NCI-H1436 treated with DMSO at 0.1 percent for 48 hours (cell line): ENCODE results near the gene ORM1.
"Not testable (repeated sequence)": the region's sequence is repeated elsewhere in the genome, so short reads cannot be mapped to it uniquely, and the experiment has no call there.

Source experiments
- DNase-seq: peaks from one replicate; lab custom pipeline; 2025; lab: John Stamatoyannopoulos, UW

ORM1 gene

GRCh38 chr9:114308361-114308950, 14.4 kb upstream of the ORM1 start:
- DNase-seq, result no peak

DNA sequence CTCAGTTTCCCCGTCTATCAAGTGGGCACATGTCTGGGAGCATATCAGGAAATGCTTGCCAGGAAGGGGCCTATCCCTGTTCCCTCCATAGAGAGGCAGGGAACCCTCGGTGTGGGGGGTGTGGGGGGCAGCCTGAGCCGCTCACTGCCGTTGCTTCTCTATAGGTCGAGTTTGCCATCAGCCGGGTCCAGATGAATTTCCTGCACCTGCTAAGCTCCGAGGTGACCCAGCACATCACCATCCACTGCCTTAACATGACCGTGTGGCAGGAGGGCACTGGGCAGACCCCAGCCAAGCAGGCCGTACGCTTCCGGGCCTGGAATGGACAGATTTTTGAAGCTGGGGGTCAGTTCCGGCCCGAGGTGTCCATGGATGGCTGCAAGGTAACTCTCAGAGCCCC, 13.8 kb upstream of the ORM1 start:
- DNase-seq, result no peak

GRCh38 chr9:114310471-114311450, 12.1 kb upstream of the ORM1 start:
- DNase-seq, result no peak

GRCh38 chr9:114311571-114312512, 11.1 kb upstream of the ORM1 start:
- DNase-seq, result no peak

GRCh38 chr9:114312513-114312875, 10.4 kb upstream of the ORM1 start:
- DNase-seq, result no peak

DNA sequence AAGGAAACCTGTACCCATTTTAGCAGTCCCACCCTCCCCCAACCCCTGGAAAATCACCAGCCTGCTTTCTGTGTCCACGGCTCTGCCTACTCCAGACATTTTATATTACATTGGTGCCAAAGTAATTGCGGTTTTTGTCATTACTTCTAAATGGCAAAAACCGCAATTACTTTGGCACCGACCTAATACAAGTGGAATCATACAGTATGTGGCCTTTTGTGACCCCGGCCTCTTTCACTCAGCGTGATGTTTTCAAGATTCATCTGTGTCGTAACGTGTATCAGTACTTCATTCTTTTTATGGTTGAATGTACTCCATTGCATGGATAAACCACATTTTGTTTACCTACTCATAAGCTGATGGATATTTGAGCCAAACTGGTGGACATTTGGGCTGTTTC, 9.7 kb upstream of the ORM1 start:
- no peak for DNase-seq

DNA sequence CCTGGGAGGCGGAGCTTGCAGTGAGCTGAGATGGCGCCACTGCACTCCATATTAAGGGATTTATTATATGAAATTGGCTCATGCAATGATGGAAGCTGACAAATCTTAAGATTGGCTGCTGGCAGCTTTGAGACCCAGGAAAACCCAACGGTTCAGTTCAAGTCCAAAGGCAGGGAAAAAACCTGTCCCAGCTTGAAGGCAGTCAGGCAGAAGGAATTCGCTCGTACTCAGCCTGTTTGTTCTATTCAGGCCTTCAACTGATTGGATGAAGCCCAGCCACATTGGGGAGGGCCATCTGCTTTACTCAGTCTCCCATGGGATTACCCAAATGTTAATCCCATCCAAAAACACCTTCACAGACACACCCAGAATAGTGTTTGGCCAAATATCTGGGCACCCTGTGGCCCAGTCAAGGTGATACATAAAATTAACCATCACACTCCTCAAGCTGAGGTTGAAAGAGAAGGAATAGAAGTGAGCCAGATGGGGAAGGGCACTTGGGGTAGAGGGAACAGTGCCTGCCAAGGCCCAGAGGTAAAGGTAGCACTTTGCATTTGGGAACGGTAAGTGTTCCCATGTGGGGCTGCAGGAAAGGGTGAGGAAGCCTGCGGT, 8.5 kb upstream of the ORM1 start:
- DNase-seq, result no peak

DNA sequence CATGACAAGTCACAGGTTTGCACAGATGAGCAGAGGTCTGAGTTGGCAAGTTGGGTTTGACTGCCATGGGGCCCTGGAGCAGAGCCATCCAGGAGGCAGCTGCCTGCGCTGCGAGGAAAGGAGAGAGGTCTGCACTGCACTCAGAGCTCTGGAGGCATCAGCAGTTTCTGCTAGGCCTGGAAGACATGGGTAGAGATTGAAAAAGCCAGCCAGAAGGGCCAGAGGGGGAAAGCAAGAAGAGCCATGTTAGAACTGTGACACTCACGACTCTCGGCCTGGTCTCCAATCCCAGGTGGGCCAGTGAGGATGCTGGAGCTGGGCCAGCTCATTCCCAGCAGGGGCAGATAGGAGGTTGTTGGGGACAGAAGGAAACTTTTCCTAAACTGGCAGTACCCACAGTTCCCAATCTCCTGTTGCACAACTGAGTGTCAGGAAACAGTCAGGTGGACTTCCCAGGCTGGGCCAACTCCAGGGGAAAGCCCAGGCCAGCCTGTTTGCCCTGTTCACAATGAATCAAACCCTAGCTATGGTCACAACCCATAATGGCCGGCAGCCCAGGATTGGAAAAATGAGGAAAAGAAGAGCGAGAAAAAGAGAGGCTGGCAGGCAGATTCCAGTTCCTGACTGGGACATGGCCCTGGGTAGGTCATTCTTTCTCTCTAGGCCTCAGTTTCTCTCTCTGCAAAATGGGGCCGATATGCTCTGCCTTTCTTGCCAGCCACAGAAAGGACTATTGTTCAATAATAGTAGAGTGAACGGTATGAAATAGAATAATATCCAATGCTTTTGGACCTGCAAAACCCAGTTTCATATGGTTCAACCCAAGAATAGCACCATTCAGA, 7.8 kb upstream of the ORM1 start:
- no peak for DNase-seq

DNA sequence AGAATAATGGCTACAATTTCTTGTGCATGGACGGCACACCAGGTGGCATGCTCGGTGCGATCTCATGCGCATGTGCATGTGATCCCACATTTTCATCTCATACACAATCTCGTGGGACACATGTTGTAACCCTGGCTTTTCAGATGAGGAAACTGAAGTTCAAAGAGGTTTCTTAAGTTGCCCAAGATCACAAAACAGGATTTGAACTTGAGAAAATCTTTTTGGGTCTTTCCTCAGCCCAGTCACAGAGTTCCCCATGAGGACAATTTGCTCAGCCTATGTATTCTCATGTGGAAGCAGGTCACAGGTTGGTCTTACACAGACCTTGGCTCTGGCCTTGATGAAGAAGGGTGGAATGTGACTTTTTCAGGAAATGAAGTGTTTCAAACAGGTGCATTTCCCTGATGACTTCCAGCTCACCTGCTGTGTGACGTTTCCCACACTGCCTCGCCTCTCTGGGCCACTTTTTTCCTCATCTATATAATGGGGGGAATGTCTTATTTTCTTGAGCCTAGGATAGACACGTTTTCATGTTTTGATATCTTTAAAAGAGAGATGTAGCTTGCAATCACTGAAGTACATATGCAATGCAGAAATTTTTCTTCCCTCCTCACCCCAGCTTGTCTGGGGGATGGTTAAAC, 7.1 kb upstream of the ORM1 start:
- no peak for DNase-seq

DNA sequence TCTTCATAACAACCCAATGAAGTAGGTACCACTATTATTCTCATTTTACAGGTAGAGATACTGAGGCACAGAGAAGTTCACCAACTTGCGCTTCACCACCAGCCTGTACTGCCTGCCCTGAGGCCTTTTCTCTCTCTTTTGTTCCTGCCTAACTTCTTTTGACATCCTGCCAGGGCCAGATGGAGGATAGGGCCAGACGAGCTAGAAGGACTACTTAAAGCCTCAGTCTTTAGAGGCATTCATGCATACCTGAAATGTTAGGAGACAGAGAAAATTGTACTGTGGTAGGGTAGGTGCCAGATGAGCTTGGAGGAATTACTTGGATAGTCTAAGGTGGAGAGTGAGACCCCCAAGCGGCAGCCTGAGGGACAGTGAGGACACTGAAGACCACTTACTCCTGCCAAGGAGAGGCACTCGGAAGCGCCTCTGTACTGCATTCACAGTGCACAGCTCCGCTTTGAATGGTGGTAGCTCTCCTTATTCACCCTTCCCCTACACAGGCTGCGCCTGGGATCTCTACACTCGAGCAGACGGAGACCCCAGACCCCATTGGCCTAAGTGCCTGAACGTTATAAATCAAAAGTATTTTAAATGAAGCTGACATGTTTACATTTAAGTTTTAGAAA, 6.2 kb upstream of the ORM1 start:
- DNase-seq, result no peak

DNA sequence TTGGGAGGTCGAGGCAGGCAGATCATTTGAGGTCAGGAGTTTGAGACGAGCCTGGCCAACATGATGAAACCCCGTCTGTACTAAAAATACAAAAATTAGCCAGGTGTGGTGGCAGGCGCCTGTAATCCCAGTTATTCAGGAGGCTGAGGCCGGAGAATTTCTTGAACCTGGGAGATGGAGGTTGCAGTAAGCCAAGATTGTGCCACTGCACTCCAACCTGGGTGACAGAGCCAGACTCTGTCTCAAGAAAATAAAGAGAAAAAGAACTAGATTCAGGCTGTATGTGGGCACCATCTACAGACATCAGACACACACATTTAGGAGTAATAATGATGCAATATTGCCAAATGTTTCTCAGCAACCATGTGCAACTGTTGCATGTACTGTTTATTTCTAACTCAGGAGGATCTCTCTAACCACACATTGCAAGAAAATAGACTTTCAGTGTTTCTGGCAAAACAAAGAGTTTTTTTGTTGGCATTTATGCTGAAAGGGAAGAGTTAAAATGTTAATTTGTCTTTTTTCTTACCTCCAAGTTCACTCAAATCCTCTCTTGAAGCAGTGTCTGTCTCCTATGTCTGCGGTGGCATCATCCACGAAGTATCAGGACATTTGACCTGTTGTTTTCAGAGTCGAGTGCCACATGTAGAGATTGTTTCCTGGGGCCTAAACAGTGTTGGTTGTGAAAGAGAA, 5.1 kb upstream of the ORM1 start:
- no peak for DNase-seq

DNA sequence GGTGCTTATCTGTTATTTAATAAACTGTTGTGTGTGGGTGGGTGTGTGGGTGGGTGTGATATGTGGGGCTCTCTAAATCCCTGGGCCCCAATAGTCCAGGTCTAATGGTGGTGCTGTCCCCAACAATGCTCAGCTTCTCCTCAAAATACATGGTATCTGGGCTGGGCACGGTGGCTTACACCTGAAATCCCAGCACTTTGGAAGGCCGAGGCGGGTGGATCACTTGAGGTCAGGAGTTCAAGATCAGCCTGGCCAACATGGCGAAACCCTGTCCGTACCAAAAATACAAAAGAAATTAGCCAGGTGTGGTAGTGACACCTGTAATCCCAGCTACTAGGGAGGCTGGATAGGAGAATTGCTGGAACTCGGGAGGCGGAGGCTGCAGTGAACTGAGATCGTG, 4.5 kb upstream of the ORM1 start:
- no peak for DNase-seq

- DNase-seq, result no peak
These were observed 3.8 kb upstream of the ORM1 start for GRCh38 chr9:114319147-114319546.

DNA sequence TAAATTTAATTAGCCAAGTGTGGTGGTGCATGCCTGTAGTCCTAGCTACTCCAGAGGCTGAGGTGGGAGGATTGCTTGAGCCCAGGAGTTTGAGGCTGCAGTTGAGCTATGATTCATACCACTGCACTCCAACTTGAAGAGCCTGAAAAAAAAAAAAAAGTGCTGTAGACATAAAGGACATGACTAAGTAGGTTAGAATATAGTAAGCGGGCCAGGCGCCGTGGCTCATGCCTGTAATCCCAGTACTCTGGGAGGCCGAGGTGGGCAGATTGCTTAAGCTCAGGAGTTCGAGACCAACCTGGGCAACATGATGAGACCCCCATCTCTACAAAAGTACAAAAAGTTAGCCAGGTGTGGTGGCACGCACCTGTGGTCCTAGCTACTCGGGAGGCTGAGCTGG, 2.2 kb upstream of the ORM1 start:
- not testable (repeated sequence) for DNase-seq

GRCh38 chr9:114321759-114322158, 1.1 kb upstream of the ORM1 start:
- no peak for DNase-seq

DNA sequence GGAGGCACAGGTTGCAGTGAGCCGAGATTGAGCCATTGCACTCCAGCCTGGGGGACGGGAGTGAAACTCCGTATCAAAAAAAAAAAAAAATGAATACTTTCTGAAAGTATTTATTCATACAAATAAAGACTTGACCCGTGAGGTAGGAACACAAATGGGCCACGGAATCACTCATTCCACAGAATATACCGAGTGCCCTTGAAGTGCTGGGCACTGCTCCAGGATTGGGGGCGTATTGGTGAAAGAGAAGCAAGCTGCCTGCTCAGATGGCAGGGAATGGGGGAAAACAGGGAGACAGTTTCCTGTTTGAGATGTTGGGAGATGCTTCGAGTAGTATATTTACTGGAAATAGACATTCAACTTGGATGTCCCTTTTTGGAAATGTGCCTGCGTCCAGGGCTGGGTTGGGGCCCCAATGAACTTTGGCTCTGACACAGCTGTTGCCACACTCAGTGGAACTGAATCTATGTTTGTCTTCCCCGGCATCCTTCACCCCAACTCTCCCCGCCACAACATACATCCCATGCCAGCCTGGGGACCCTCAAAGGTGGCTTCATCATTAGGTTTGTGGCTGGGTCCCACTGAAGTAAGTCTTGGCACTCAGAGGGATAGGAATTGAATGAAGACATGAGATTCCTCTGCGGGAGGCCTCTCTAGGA, 609 bp upstream of the ORM1 start:
- not testable (repeated sequence) for DNase-seq

- not testable (repeated sequence) for DNase-seq
These were observed 951 bp downstream of the ORM1 start for GRCh38 chr9:114323849-114324248.

DNA sequence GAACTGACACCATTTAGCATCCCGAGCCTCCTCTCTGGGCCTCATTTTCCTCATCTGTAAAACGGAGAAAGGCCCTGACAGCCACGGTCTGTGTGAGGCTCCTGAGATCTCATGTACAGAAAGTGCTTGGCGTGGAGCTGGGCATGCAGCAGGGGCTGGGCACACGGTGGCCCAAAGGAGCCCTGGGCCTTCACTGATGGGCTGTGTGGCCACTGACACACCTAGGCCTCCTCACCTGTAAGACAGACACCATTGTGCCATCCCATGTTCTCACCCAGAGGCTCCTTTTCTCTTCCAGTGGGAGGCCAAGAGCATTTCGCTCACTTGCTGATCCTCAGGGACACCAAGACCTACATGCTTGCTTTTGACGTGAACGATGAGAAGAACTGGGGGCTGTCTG, 1.6 kb downstream of the ORM1 start:
- DNase-seq, result no peak

GRCh38 chr9:114324965-114325364, 2.1 kb downstream of the ORM1 start:
- not testable (repeated sequence) for DNase-seq
